Activated CD4-positive, alpha-beta T cell treated with anti-CD3 and anti-CD28 coated beads, Interleukin-2, Interleukin-4, amounts not matched to agents 100 ng/mL and 50 ng/mL, durations not matched to agents 16 hours and 8 hours (primary cell): ENCODE measurements around the gene CCT5.

Experiments
- DNase-seq: peaks from one replicate; pipeline ENCODE4 v3.0.0-alpha.2; 2020; ENCODE audit warnings: low spot score

CCT5 gene

GRCh38 chr5:10249948-10250805, at the start of gene CCT5:
CCT5 (plus strand) TSS chr5:10250280; CDS start chr5:10250341, 61 bp downstream.
- DNase-seq: peak; percentile 95

- DNase-seq: no peak
Observed at GRCh38 chr5:10201223-10201868, 48.7 kb upstream of the CCT5 start.

- no peak for DNase-seq
Observed at GRCh38 chr5:10202089-10202910, 47.8 kb upstream of the CCT5 start.

GRCh38 chr5:10209004-10209403, 41.1 kb upstream of the CCT5 start:
- no peak for DNase-seq

- DNase-seq: no peak
Observed at GRCh38 chr5:10213316-10213715, 36.8 kb upstream of the CCT5 start.

GRCh38 chr5:10214041-10214440, 36.0 kb upstream of the CCT5 start:
- no peak for DNase-seq

GRCh38 chr5:10215366-10215765, 34.7 kb upstream of the CCT5 start:
- DNase-seq: no peak

GRCh38 chr5:10216107-10216506, 34.0 kb upstream of the CCT5 start:
- DNase-seq: no peak

GRCh38 chr5:10218658-10219057, 31.4 kb upstream of the CCT5 start:
- DNase-seq: no peak

- no peak for DNase-seq
Observed at GRCh38 chr5:10219068-10219467, 31.0 kb upstream of the CCT5 start.

GRCh38 chr5:10220248-10220647, 29.8 kb upstream of the CCT5 start:
- DNase-seq: no peak

- DNase-seq: no peak
Observed at GRCh38 chr5:10222326-10222725, 27.8 kb upstream of the CCT5 start.

GRCh38 chr5:10227379-10227778, 22.7 kb upstream of the CCT5 start:
- DNase-seq: no peak

- DNase-seq: no peak
Observed at GRCh38 chr5:10228288-10228687, 21.8 kb upstream of the CCT5 start.

- DNase-seq: no peak
Observed at GRCh38 chr5:10229306-10230048, 20.6 kb upstream of the CCT5 start.

GRCh38 chr5:10232386-10232785, 17.7 kb upstream of the CCT5 start:
- no peak for DNase-seq

GRCh38 chr5:10233011-10233410, 17.1 kb upstream of the CCT5 start:
- no peak for DNase-seq

- DNase-seq: no peak
Observed at GRCh38 chr5:10233505-10233904, 16.6 kb upstream of the CCT5 start.

GRCh38 chr5:10235350-10235749, 14.7 kb upstream of the CCT5 start:
- no peak for DNase-seq

GRCh38 chr5:10243660-10244240, 6.3 kb upstream of the CCT5 start:
- DNase-seq: no peak

- DNase-seq: no peak
Observed at GRCh38 chr5:10244342-10244944, 5.6 kb upstream of the CCT5 start.
